ENCODE results near the gene NPC1L1. TPM values are rescaled to one million over a fixed set of nuclear protein-coding genes. Genes with fewer than 3 reads are reported as not detected.

NPC1L1 gene
- total RNA-seq, 1 donor from 2014 or later = not detected

- Mint-ChIP-seq H3K4me3 (peak overlapping the region; percentile 1), H3K27ac (peak overlapping the region; percentile 20), H3K27me3 (ENCODE audit: insufficient read depth) (no peaks in the 10 kb centered on the region), H3K36me3 (ENCODE audit: low read depth) (peaks cover 70% of the 10 kb centered on the region), H3K4me1 (ENCODE audit: low read depth) (peaks cover 67% of the 10 kb centered on the region), H3K9me3 (peaks cover 18% of the 10 kb centered on the region)
- DNase-seq (ENCODE audit: low spot score) = no peak
- intact Hi-C loops (cut with micrococcal nuclease) = no loop called here
Observed at GRCh38 chr7:44484482-44485313, 56.4 kb downstream of the NPC1L1 start.

DNA sequence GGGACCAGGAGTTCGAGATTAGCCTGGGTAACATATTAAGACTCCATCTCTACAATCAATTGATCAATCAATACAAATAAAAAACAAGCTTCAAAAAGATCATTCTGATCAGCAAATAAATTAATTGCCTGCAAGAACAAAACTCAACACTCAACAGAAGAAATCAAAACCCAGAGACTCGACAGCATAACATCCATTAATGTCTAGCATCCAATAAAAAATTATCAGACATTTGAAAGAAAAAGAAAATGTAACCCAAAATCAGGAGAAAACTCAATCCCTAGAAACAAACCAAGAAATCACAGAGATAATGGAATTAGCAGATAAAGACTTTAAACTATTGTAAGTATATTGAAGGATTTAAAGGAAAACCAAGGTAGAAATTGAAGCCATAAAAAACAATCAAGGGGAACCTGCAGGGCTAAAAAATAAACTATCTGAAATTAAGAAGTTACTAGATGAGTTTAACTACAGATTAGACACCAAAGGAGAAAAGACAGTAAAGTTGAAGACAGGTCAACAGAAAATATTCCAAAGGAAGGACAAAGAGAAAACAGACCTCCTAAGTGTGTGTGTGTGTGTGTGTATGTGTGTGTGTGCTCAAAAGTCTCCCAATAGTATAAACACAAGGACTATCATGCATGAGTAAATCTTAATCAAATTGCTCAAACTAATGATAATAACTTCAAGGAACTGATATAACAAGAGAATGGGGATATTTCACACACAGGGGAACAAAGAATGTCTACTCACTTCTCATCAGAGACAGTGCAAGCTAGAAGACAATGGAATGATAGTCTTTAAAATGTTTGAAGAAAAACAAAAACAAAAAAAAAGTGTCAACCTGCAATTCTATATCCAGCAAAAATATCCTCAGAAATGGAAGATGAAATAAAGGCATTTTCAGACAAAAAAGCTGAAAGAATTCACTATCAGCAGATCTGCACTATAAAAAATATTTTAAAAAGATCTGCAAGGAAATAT, 58.3 kb downstream of the NPC1L1 start:
- peaks cover 18% of the 10 kb centered on the region for H3K9me3 Mint-ChIP-seq
- no peak for DNase-seq (ENCODE audit: low spot score)
- H3K4me3 Mint-ChIP-seq = no peak overlapping the region
- H3K27ac Mint-ChIP-seq = no peak overlapping the region
- H3K4me1 Mint-ChIP-seq (ENCODE audit: low read depth) = peaks cover 55% of the 10 kb centered on the region
- intact Hi-C loops (cut with micrococcal nuclease) = no loop called here
- no peaks in the 10 kb centered on the region for H3K27me3 Mint-ChIP-seq (ENCODE audit: insufficient read depth)
- H3K36me3 Mint-ChIP-seq (ENCODE audit: low read depth) = peaks cover 72% of the 10 kb centered on the region

- Mint-ChIP-seq H3K27ac (no peak overlapping the region), H3K4me1 (ENCODE audit: low read depth) (peaks cover 22% of the 10 kb centered on the region)
- intact Hi-C loops (cut with micrococcal nuclease) = loop anchor here (1.0 to 5.0 kb wide), 7 partner anchors 13 to 237 kb away; no protein-coding TSS in a partner anchor
Observed at GRCh38 chr7:44477938-44478337, 63.2 kb downstream of the NPC1L1 start.

GRCh38 chr7:44477063-44477830, 63.9 kb downstream of the NPC1L1 start:
- Mint-ChIP-seq H3K4me3 (no peak overlapping the region), H3K9me3 (peaks cover under 1% of the 10 kb centered on the region), H3K36me3 (ENCODE audit: low read depth) (peaks cover 55% of the 10 kb centered on the region), H3K27me3 (ENCODE audit: insufficient read depth) (no peaks in the 10 kb centered on the region), H3K27ac (no peak overlapping the region), H3K4me1 (ENCODE audit: low read depth) (peaks cover 15% of the 10 kb centered on the region)
- DNase-seq (ENCODE audit: low spot score) = peak; percentile 51
- intact Hi-C loops (cut with micrococcal nuclease) = loop anchor here (1.0 to 5.0 kb wide), 7 partner anchors 14 to 236 kb away; no protein-coding TSS in a partner anchor

More at GRCh38 chr7:44477938-44478337, 63.2 kb downstream of the NPC1L1 start:
- Mint-ChIP-seq H3K9me3 (peaks cover 7% of the 10 kb centered on the region), H3K27me3 (ENCODE audit: insufficient read depth) (no peaks in the 10 kb centered on the region), H3K36me3 (ENCODE audit: low read depth) (peaks cover 62% of the 10 kb centered on the region), H3K4me3 (no peak overlapping the region)
- no peak for DNase-seq (ENCODE audit: low spot score)

DNA sequence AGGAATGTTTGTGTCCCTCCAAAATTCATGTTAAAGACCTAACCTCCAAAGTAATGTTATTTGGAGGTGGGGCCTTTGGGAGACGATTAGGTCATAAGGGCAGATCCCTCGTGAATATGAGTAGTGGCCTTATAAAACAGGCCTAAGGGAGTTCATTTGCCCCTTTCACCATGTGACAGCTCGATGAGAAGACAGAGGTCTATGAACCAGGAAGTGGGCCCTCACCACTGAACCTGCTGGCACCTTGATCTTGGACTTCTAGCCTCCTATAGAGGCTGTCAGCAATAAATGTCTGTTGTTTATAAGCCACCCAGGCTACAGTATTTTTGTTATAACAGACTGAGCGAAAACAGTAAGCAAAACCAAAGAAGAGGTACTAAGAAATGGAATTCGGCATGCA, 64.8 kb downstream of the NPC1L1 start:
- Mint-ChIP-seq H3K4me3 (no peak overlapping the region), H3K27me3 (ENCODE audit: insufficient read depth) (no peaks in the 10 kb centered on the region), H3K9me3 (no peaks in the 10 kb centered on the region), H3K36me3 (ENCODE audit: low read depth) (peaks cover 53% of the 10 kb centered on the region), H3K27ac (no peak overlapping the region), H3K4me1 (ENCODE audit: low read depth) (peaks cover 17% of the 10 kb centered on the region)
- intact Hi-C loops (cut with micrococcal nuclease) = loop anchor here (2.0 to 5.0 kb wide), 3 partner anchors 40 to 219 kb away; no protein-coding TSS in a partner anchor
- no peak for DNase-seq (ENCODE audit: low spot score)

GRCh38 chr7:44473295-44473694, 67.8 kb downstream of the NPC1L1 start:
- H3K4me1 Mint-ChIP-seq (ENCODE audit: low read depth) = peaks cover 23% of the 10 kb centered on the region
- no peak for DNase-seq (ENCODE audit: low spot score)
- H3K9me3 Mint-ChIP-seq = no peaks in the 10 kb centered on the region
- intact Hi-C loops (cut with micrococcal nuclease) = no loop called here
- no peak overlapping the region for H3K4me3 Mint-ChIP-seq
- H3K27ac Mint-ChIP-seq = no peak overlapping the region
- H3K36me3 Mint-ChIP-seq (ENCODE audit: low read depth) = peaks cover 44% of the 10 kb centered on the region
- H3K27me3 Mint-ChIP-seq (ENCODE audit: insufficient read depth) = no peaks in the 10 kb centered on the region

DNA sequence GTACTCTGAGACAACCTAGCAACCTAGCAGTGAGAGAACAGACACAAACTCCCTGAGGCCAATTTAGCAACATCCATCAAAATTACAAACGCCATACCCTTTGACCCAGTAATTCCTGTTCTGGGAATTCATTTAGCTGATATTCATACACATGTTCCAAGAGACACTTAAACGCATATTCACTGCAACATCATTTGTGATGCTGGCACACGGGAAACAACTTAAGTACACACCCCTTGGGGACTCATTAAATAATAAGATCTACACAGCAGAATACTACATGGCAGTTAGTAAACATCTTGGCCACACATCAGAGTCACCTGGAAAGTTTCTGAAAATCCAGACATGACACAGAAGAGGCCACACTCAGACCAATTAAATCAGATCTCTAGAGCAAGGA, 68.3 kb downstream of the NPC1L1 start:
- Mint-ChIP-seq H3K4me1 (ENCODE audit: low read depth) (peaks cover 23% of the 10 kb centered on the region), H3K36me3 (ENCODE audit: low read depth) (peaks cover 45% of the 10 kb centered on the region), H3K27me3 (ENCODE audit: insufficient read depth) (no peaks in the 10 kb centered on the region), H3K27ac (no peak overlapping the region), H3K9me3 (no peaks in the 10 kb centered on the region), H3K4me3 (no peak overlapping the region)
- no peak for DNase-seq (ENCODE audit: low spot score)
- intact Hi-C loops (cut with micrococcal nuclease) = no loop called here

- Mint-ChIP-seq H3K4me3 (no peak overlapping the region), H3K9me3 (no peaks in the 10 kb centered on the region), H3K27me3 (ENCODE audit: insufficient read depth) (no peaks in the 10 kb centered on the region), H3K36me3 (ENCODE audit: low read depth) (peaks cover 49% of the 10 kb centered on the region), H3K27ac (no peak overlapping the region), H3K4me1 (ENCODE audit: low read depth) (peaks cover 21% of the 10 kb centered on the region)
- DNase-seq (ENCODE audit: low spot score) = no peak
- intact Hi-C loops (cut with micrococcal nuclease) = no loop called here
Observed at GRCh38 chr7:44471850-44472249, 69.3 kb downstream of the NPC1L1 start.

GRCh38 chr7:44471436-44471835, 69.7 kb downstream of the NPC1L1 start:
- H3K4me3 Mint-ChIP-seq = no peak overlapping the region
- intact Hi-C loops (cut with micrococcal nuclease) = no loop called here
- no peak overlapping the region for H3K27ac Mint-ChIP-seq
- peaks cover 25% of the 10 kb centered on the region for H3K4me1 Mint-ChIP-seq (ENCODE audit: low read depth)
- H3K36me3 Mint-ChIP-seq (ENCODE audit: low read depth) = peaks cover 47% of the 10 kb centered on the region
- no peaks in the 10 kb centered on the region for H3K9me3 Mint-ChIP-seq
- no peak for DNase-seq (ENCODE audit: low spot score)
- no peaks in the 10 kb centered on the region for H3K27me3 Mint-ChIP-seq (ENCODE audit: insufficient read depth)

DNA sequence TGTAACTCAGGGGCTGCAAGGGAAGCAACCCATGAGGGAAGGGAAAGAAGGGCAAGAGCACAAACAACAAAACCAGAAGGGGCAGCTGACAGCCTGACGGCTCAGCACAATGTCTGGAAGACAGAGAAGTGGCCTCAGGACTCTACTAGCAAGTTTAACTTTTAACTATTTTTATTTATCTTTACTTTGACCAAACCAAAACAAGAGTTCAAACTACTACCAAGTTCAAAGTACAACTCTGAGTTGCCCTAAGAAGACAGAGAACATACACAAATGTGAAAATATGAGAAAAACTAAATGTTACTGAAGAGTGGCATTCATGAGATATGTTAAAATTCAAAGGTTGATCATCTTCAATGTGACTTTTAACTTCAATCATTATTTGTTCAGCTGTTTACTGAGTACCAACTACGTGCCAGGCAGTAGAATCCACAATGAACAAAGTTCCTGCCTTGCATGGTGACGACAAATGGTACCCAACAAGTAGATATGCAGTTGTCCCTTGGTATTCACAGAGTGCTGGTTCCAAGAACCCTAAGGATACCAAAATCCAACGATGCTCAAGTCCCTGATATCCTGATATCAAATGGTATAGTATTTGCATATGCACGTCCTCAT, 70.4 kb downstream of the NPC1L1 start:
- Mint-ChIP-seq H3K27me3 (ENCODE audit: insufficient read depth) (no peaks in the 10 kb centered on the region), H3K4me1 (ENCODE audit: low read depth) (peaks cover 31% of the 10 kb centered on the region), H3K4me3 (no peak overlapping the region), H3K9me3 (no peaks in the 10 kb centered on the region), H3K27ac (peak overlapping the region; percentile 41), H3K36me3 (ENCODE audit: low read depth) (peaks cover 44% of the 10 kb centered on the region)
- DNase-seq (ENCODE audit: low spot score) = no peak
- intact Hi-C loops (cut with micrococcal nuclease) = no loop called here

DNA sequence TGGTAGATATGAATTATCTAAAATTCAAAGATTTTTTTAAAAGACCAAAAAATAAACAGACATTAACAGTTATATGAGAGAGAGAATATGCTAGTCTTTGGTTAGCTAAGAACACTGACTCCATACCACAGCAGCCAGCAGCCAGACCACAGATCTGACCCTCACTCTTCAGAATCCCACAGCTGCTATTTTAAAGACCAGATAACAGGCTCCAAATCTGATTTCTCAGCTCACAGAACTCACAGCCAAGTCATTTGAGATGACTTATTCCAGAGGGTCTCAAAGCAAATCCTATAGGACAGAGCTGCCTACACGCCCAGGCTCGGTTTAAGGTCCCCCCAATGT, 71.0 kb downstream of the NPC1L1 start:
- Mint-ChIP-seq H3K27me3 (ENCODE audit: insufficient read depth) (no peaks in the 10 kb centered on the region), H3K4me1 (ENCODE audit: low read depth) (peaks cover 31% of the 10 kb centered on the region), H3K9me3 (no peaks in the 10 kb centered on the region), H3K36me3 (ENCODE audit: low read depth) (peaks cover 43% of the 10 kb centered on the region), H3K4me3 (no peak overlapping the region), H3K27ac (no peak overlapping the region)
- DNase-seq (ENCODE audit: low spot score) = no peak
- intact Hi-C loops (cut with micrococcal nuclease) = no loop called here
